Measurements from ENCODE around the gene CPT2.
"Not testable (repeated sequence)": the region's sequence is repeated elsewhere in the genome, so short reads cannot be mapped to it uniquely, and the experiment has no call there.

Gene CPT2

DNA sequence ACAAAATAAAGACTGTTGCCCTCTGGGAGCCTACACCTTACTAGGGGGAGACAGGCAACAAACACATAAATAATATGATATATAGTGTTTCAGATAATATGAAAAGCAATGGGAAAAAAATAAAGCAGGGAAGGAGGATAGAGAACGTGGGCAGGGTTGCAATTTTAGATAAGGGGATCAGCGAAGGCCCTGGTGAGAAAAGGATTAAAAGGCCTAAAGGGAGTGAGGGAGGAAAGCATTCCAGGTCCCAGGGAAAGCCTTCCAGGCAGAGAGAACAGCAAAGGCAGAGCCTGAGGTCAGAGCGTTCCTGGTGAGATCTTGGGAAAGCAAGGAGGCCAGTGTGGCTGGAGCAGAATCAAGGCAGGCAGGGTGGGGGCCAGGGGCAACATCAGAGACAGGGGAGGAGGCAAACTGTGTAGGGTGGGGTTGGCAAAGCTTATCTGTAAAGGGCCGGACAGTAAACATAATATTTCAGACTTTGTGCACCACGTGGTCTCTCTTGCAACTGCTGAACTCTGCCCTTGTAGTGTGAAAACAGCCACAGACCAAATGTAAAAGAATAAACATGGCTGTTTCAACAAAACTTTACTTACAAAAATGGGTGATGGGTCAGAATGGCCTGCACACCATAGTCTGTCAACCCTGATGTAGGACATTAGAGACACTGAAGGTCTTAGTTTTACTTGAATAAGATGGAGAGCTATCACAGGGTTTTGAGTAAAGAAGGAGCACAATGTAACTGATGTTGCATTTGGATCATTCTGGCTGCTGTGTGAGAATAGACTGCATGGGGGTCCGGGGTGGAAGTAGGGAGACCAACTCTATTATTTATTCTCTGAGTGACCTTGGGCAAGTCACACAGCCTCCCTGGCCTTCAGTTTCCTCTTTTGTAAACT lies 13.3 kb upstream of the CPT2 start:
- no peak for DNase-seq

DNA sequence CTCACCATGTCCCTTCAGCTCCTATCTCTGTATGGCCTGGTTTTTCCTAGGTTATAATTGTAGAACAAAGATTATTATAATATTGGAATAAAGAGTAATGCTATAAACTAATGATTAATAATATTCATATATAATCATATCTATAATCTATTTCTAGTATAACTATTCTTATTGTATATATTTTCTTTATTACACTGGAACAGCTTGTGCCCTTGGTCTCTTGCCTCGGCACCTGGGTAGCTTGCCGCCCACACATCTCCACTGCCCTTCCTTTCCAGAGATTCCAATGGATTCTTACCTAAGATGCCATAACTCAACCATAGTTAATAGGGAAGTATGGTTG lies 10.7 kb upstream of the CPT2 start:
- DNase-seq: not testable (repeated sequence)

- DNase-seq: no peak
Observed at GRCh38 chr1:53186533-53186932, 10.1 kb upstream of the CPT2 start.

GRCh38 chr1:53187401-53187800 lies 9.2 kb upstream of the CPT2 start:
- no peak for DNase-seq

GRCh38 chr1:53188099-53188498 lies 8.5 kb upstream of the CPT2 start:
- DNase-seq: no peak

- no peak for DNase-seq
Observed at GRCh38 chr1:53189061-53189460, 7.6 kb upstream of the CPT2 start.

DNA sequence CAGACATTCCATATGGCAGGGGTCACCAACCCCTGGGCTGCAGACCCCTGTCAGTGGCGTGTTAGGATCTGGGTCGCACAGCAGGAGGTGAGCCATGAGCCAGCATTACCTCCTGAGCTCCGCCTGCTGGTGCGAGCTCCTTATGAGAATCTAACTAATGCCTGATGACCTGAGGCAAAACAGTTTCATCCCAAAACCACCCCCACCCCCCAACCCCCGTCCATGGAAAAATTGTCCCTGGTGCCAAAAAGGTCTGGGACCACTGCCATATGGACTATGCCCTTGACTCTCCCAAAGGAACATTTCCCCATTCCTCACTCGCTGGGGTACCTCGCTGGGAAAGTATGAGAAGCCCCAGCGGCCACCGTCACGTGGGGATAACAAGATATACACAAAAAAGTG lies 6.4 kb upstream of the CPT2 start:
- DNase-seq: no peak

DNA sequence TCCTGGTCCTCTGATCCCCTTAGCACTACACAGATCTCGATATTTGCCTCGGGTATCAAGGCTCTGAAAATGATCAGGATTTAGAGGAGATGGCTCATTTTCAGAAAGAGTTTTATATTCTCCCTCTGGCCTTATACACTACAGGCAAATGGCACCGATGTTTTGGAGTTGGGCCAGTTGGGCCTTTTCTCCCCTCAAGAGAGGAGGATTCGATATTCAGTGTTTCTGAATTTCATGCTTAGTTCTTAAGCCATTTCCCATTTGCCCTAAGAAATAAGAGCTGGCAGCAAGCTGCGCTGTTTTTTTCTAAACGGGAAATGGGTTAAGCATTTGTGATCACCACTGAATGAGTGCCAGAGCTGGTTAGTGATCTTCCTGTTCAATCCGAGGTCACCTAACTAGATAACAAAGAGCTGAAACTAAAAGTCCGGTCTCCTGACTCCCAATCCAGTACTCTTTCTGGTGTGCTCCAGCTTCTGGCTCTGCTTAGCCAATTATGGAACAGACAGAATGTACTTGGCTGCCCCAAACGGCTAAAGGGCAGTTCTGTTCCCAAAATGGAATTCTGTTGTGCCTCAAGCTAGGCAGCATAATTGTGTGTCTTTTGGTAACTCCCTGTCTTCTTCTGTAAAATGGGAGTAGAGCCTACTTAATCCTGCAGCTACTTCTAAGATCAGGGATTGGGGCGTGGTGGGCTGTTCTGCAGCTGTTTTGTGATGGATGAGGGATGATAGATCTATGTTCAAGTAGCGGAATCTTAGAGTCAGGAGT lies 1.2 kb upstream of the CPT2 start:
- DNase-seq: no peak

GRCh38 chr1:53196017-53196484 lies 573 bp upstream of the CPT2 start:
- no peak for DNase-seq

DNA sequence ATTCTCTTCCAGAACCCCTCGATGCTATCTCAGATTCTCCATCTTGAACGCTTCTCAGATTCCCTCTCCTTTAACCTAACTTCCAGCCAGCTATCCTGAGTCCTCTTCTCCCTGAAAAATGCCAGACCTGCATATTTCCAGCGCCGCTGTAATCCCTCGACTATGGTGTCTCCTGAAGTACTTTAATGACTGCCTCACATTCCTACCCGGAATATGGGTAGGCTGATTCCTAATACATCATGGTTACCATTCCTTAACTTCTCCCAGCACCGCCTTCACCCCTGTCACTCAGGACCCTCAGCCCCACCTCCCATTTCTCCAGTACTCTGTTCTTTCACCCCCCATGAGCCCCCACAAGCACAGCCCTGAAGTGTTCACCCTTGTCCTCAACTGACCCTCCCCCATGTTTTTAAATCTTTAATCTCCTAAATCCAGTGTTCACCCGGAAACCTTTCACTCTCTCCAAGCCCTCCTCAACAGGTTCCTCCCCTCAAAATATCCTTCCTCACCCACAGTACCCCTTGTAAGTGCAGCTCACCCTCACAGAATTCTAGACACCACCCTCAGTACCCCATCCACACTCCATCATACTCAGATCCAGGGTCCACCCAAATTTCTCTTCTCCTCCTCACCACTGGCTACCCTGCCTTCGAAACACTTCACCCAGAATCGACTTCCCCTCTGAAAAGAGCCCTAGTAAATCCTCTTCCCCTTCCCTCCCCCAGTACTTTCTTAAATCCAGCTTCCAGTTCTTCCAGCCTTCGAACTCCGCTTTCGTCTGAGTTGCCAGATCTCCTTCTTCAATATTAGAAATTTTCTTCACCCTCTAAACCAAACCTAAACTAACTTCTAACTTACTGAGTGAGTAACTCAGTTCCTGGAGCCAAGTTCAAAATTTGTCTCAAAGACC lies 922 bp downstream of the CPT2 start:
- DNase-seq: no peak

DNA sequence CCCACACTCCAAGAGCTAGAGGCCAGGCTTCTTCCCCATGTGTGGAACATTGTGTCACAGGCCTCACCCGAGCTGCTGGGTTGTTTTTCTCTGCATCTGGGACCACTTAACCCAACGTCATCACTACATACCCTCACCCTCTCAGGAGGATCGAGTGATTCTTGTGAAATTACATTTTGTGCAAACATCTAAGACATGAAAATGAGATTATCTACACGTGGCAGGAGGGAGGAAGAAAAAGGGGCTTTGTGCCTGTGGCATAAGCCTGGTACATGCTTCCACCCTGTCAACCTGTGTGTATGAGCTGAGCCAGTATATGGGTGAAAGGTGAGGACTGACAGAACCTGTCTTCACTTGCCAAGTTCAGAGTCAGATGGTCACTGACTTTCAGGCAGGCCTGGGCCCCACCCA lies 1.6 kb downstream of the CPT2 start:
- no peak for DNase-seq

DNA sequence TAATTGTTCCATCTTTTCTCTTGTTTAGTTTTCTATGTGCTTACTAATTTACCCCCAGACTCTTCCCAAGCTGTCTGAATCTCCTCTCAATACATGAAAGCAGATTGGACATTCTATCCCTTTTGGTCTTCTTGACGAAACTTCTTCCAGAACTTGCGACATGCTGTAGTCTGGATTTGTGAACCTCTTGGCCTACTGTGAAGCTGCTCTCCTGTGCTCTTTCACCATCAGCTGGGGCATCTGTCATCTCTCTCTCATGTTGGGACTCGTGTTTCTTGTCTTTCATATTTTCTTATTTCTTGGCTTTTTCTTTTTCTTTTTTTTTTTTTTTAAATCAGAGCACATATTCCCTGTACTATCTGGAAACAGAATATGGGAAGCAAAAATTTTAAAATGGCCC lies 6.8 kb downstream of the CPT2 start:
- no peak for DNase-seq

DNA sequence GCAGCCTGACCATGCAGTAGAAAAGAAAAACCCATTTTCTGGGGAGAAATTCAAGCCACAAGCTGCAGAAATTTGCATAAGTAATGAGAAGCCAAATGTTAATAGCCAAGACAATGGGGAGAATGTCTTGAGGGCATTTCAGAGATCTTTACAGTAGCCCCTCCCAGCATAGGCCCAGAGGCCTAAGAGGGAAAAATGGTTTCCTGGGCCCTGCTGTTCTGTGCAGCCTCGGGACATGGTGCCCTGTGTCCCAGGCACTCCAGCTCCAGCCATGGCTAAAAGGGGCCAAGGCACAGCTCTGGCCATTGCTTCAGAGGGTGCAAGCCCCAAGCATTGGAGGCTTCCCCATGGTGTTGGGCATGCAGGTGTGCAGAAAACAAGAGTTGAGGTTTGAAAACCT lies 8.9 kb downstream of the CPT2 start:
- DNase-seq: not testable (repeated sequence)

GRCh38 chr1:53206083-53206685 lies 9.6 kb downstream of the CPT2 start:
- not testable (repeated sequence) for DNase-seq

- no peak for DNase-seq
Observed at GRCh38 chr1:53206735-53207379, 10.2 kb downstream of the CPT2 start.

- DNase-seq: no peak
Observed at GRCh38 chr1:53207726-53208125, 11.1 kb downstream of the CPT2 start.

GRCh38 chr1:53210352-53210751 lies 13.7 kb downstream of the CPT2 start:
- no peak for DNase-seq

DNA sequence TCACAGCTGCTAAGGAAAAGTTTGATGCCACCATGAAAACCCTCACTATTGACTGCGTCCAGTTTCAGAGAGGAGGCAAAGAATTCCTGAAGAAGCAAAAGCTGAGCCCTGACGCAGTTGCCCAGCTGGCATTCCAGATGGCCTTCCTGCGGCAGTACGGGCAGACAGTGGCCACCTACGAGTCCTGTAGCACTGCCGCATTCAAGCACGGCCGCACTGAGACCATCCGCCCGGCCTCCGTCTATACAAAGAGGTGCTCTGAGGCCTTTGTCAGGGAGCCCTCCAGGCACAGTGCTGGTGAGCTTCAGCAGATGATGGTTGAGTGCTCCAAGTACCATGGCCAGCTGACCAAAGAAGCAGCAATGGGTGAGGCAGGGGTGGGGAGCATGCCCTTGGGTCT lies 14.3 kb downstream of the CPT2 start:
- DNase-seq: no peak

DNA sequence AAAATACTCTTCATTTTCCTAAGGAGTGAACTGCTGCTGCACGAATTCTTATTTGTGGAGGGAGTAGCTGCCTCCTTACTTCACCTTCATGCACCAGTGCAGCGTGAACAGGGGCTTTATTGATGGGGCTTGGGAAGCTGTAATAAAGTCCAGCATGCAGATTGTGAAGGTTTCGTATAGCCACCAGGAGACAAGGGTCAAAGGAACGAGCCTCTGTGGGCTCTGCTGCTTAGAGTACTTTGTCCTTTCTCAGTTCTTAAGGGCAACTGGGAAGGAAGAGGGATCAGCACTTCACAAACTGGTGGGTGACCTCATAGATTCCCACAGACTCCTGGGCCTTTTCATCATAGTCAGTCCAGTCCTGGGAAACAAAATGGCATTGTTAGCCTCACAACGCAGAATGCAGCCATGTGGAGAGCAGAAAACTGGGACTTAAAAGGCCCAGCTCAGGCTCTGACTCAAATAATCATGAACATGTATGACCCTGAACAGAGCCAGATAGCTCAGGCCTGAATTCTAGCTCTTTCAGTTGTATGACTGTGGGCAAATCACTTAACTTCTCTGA lies 17.8 kb downstream of the CPT2 start:
- DNase-seq: no peak

DNA sequence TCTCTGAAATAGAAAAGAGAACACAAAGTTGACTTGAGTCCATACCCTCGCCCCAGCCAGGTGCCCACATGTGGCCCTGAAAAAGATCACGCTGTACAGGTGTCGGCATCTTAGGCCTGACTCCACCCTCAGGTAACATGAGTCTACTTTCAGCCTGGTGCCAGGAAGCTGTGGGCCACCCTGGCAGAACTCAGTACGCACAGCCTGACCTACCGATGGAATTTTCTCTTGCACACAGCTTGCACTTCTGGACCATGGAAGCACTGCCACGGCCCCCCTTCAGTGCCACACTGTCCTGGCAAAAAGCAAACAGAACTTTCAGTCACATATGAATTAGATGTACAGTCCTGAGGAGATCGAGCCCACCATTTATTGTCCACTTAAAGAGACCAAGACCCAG lies 21.6 kb downstream of the CPT2 start:
- DNase-seq: no peak

DNA sequence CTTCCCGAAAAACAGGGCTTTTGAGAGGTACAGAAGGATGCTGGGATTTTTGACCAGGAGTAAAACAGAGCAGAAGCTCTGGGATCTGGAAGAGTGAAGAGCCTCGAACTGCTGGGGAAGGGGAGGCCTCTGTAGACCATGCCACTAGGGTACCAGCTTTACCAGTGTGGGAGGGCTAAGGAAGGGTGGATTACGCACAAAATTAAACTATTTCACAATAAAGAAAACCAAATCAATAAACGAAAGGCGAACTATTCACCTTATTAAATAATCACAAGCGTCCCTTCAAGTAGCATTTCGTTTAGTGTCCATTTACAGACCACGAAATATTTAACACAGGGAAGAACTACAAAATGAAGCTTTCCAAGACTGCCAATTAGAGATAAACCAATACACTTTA lies 23.1 kb downstream of the CPT2 start:
- DNase-seq: no peak

Data from hippocampal formation (tissue), 2 donors.